HG03342 (cell line): Measurements from ENCODE around the gene DNAAF9.

Experiments used
- ATAC-seq: cut with Tn5 transposase; IDR thresholded peaks from one replicate; pipeline ENCODE4 v1.9.1; 2021; ENCODE audit warnings: mild to moderate bottlenecking, moderate library complexity; ENCODE audit not compliant: unreplicated experiment

The DNAAF9 gene

DNA sequence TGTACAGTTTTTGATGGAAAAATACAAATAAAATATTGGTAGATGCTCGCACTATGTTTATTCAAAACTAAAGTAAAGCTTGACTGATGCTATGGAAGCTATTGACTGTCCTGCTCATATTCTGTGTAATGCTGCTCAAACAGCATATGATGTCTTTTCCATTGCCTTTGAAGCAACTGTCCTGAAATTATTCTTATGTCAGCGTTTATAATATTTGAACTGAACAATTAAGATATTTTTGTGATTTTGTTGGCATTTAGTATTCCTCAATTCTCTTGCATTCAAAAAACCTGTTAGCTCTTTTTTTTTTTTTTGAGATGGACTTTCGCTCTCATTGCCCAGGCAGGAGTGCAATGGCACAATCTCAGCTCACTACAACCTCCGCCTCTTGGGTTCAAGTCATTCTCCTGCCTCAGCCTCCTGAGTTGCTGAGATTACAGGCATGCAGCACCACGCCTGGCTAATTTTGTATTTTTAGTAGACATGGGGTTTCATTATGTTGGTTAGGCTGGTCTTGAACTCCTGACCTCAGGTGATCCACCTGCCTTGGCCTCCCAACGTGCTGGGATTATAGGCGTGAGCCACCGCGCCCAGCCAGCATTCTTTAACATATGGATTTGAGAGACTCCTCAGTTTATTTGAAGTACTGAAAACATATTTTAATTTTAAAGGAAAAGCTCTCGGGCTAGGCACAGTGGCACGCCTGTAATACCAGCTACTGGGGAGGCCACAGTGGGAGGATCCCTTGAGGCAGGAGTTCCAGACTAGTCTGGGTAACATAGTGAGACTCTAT, 5.3 kb upstream of the DNAAF9 start:
- ATAC-seq: no peak

DNA sequence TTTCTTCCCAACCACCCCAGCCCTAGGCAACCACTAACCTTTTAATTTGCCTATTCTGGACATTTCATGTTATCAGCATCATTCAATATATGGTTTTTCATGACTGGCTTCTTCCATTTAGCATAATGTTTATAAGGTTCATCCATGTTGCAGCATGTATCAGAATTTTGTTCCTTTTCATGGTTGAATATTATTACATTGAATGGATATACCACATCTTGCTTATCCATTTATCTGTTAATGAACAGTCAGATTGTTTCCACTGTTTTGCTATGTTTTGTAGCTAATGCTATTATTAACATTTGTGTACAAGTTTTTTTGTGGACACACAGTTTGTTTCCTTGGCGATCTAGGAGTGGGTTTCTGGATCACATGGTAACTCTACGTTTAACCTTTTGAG, 3.0 kb upstream of the DNAAF9 start:
- ATAC-seq: no peak

- no peak for ATAC-seq
Measured at GRCh38 chr20:3409417-3409816, 1.9 kb upstream of the DNAAF9 start.

- peak; percentile 51 for ATAC-seq
Measured at GRCh38 chr20:3407771-3408637, 535 bp upstream of the DNAAF9 start.

- no peak for ATAC-seq
Measured at GRCh38 chr20:3406481-3407039, 909 bp downstream of the DNAAF9 start.

DNA sequence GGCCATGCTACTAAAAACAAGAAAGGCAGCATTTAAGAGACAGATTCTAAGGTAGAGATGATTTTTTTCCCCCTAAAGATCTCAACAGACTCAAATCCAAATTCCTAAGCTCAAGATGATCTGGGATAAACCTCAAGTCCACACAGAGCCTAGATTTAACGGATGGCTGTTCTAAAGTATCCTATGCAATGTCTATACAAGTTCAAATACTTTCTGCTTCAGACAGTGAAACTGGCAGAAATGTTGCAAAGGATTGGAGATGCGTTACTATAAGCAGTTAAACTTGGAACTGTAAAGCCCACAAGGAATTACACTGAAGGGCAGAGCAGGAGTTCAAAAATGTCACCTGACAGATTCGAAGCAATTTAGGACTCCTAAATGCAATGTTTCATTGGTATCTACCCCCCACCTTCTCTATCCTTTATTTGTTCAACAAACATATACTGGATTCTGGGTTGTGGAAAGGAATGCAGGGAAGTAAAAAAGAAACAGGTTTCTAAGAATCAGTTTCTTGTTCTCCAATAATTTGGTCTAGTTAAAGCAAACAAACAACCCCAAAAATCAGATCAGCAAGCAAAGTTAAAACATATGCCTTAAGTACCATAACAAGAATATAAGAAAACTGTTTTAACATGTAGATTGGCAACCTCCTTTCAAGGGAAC, 1.6 kb downstream of the DNAAF9 start:
- no peak for ATAC-seq

DNA sequence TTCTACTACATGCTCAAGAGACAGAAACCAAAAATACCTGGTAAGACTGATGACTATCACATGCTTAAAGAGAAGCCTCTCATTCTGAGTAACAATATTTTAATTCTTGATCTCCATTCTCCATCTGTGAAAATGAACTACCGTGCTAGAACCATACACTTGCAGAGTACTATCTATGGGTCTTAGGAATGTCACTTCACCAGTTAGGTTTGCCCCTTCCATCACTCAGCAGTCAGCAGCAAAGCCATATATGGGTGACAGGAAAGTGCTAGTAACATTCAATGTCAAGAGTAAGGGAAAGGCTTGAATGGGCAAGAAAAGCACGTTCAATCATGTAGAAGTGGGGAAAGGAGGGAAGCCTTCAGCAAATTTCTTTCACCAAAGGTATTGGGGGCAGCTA, 2.3 kb downstream of the DNAAF9 start:
- ATAC-seq: no peak

- ATAC-seq: no peak
Measured at GRCh38 chr20:3404402-3404801, 3.1 kb downstream of the DNAAF9 start.

- ATAC-seq: no peak
Measured at GRCh38 chr20:3403741-3404140, 3.7 kb downstream of the DNAAF9 start.

DNA sequence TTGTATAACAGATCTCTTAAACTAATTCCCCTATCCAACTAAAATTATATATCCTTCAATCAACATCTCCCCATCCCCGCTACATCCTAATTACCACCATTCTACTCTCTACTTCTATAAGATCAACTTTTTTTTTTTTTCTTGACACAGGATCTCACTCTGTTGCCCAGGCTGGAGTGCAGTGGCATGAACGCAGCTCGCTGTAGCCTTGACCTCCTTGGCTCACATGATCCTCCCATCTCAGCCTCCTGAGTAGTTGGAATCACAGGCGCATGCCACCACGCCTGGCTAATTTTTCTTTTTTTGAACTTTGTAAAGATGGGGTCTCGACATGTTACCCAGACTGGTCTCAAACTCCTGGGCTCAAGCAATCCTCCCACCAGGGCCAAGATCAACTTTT, 5.0 kb downstream of the DNAAF9 start:
- ATAC-seq: no peak

DNA sequence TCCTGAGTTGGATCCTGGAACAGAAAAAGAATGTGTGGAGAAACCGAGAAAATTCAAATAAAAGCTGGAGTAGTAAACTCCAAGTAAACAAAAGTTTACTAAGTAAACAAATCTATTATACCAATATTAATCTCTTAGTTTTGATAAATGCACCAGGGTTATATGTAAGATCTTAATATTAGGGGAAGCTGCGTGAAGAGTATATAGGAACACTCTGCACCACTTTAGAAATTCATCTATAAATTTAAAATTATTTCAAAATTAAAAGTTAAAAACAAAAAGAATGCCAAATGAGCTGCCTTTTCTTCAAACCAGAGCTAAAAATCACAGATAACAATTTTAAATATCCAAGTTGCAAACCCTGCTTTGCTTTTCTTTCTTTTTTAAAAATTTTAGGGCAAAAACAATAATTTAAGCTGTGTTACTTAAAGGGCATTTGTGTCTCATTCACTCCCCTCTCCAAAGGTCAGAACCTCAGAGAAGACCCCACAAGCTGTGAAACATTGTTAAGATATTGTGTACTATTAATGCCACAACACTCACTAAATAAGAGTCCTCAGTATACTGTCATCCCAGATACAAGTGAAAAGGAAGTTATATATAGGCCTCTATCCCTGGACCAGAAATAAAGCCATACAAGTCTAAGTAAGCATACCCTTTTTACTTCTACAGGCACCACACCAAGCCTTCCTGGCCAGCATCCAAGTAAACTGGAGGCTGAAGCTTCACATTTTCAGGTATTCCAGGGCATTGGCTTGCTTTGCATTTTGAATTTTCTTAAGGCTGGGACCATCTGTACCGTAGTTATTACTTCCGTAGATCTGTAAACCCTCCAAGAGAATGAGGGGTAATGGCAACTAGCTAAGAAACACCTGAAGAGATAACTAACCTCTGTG, 7.0 kb downstream of the DNAAF9 start:
- no peak for ATAC-seq

- ATAC-seq: no peak
Measured at GRCh38 chr20:3398681-3399252, 8.7 kb downstream of the DNAAF9 start.

GRCh38 chr20:3396492-3396891, 11.0 kb downstream of the DNAAF9 start:
- ATAC-seq: no peak

GRCh38 chr20:3392756-3393155, 14.7 kb downstream of the DNAAF9 start:
- ATAC-seq: no peak

DNA sequence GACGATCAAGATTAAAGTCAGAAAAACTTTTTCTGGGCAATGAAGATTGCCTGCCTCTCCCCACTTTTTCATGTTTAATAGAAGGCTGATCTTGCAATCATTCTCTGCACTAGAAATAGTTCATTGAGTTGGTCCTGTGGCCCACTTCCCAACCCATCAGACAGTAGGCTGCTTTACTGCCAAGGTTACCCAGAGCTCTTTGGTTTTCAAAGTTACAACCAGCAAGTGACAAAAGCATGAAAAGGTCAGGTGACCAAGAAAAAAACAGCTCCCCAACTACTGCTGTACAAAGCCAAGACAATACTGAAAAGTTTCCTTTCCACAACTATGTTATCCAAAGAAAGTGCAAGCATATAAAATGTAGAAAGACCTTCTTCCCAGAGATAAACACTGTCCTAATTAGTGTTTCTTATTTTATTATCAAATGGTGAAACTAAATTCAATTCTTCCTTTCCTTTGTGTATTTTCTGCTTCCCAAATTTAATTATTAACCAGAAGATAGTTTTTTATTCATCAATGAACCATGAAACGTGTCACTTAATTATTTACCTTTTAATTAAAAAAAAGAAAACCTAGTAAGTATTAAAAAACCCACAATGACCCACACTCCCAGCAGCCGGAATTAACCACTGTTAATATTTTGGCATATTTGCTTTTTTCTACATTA, 16.6 kb downstream of the DNAAF9 start:
- no peak for ATAC-seq

DNA sequence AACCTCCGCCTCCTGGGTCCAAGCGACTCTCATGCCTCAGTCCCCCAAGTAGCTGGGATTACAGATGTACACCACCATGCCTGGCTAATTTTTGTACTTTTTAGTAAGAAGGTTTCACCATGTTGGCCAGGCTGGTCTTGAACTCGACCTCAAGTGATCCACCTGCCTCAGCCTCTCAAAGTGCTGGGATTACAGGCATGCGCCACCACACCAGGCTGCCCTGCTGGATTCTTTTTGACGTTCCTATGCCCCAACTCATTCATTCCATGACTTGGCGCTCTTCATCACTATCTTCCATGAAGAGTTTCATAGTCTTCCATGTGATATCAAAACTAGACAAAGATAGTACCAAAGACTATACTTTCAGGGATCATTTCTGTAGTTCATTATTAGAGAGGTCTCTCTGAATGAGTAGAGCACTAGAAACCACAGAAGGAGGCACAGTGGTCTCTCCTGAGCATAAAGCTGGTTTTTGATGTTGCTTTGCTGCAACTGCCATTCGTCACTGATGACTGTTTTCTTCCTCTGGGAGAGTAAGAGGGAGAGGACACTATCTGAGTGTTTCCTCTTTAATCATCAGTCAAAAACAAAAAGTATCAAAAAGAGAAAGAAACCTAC, 23.5 kb downstream of the DNAAF9 start:
- ATAC-seq: no peak

- no peak for ATAC-seq
Measured at GRCh38 chr20:3382836-3383235, 24.6 kb downstream of the DNAAF9 start.

DNA sequence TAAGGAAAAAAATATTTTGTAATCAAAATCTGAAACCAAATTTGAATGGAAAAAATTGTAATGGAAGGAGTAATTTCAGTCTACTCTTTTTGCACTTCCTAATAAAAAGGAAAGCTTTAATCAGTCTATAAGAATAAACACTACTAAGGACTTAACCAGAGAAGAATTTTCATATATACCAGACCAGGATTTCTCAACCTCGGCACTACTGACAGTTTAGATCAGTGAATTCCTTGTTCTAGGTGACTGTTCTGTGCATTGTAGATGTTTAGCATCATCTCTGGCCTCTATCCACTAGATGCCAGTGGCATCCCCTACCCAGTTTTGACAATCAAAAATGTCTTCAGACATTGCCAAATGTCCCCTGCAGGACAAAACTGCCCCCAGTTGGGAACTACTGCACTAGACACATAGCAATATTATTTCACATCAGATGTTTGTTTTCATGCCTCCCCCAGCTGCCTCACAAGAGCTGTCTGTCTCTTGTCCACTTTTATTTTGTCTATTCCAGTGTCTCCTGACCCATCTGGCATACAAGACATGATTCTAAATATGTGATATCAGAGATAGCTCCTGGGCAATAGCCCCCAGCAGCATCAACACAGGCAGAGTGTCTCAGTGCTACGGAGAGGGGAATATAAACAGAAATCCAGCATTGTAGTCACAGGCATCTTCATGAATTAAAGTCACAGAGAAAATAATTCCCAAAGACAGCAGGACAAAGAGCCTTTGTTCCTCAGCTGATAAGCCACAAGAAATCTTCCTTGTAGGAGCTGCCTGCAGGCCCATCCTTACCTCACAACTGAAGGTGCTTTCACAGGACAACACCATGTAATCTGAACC, 27.0 kb downstream of the DNAAF9 start:
- ATAC-seq: no peak
